ENCODE measurements around the gene DHX34. TPM values are rescaled to one million over a fixed set of nuclear protein-coding genes. Genes with fewer than 3 reads are reported as not detected.

Gene DHX34
- total and polyA plus RNA-seq, 2 donors from 2014 or later, result 7.2 to 13.6 TPM

DNA sequence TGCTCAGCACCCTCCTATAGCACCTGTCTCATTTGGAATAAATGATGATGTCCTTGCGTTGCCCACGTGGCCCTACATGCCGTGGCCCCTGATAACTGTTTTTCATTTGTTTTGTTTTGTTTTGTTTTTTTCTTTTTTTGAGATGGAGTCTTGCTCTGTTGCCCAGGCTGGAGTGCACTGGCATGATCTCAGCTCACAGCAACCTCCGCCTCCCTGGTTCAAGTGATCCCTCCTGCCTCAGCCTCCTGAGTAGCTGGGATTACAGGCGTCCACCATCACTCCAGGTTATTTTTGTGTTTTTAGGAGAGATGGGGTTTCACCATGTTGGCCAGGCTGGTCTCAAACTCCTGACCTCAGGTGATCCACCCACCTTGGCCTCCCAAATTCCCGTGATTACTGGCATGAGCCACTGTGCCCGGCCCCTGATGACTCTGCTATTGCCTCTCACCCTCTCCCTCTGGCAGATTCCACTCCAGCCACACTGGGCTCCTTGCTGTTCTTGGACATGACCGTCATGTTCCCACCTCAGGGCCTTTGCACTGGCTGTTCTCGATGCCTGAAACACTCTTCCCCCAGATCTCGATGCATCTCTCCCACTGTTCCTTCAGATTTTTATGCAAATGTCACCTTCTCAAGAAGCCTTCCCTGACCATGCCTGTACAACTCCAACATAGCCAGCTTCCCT lies 9.8 kb upstream of the DHX34 start:
- H3K27me3 ChIP-seq (ENCODE audit: control insufficient read depth, insufficient read depth, low read length), result no peaks in the 10 kb centered on the region
- H3K4me3 ChIP-seq (ENCODE audit: low read length in 3 of 3), result no peak overlapping the region
- no peaks in the 10 kb centered on the region for H3K9me3 ChIP-seq (ENCODE audit: control insufficient read depth in 2 of 3, insufficient read depth in 1 of 3, low read length in 3 of 3)
- TF ChIP-seq, protein P1, sequence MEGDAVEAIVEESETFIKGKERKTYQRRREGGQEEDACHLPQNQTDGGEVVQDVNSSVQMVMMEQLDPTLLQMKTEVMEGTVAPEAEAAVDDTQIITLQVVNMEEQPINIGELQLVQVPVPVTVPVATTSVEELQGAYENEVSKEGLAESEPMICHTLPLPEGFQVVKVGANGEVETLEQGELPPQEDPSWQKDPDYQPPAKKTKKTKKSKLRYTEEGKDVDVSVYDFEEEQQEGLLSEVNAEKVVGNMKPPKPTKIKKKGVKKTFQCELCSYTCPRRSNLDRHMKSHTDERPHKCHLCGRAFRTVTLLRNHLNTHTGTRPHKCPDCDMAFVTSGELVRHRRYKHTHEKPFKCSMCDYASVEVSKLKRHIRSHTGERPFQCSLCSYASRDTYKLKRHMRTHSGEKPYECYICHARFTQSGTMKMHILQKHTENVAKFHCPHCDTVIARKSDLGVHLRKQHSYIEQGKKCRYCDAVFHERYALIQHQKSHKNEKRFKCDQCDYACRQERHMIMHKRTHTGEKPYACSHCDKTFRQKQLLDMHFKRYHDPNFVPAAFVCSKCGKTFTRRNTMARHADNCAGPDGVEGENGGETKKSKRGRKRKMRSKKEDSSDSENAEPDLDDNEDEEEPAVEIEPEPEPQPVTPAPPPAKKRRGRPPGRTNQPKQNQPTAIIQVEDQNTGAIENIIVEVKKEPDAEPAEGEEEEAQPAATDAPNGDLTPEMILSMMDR (IDR thresholded peaks at IDR 0.05; ENCODE audit: borderline replicate concordance, extremely low read depth, insufficient read depth), result no peak
- no peaks in the 10 kb centered on the region for H3K36me3 ChIP-seq (ENCODE audit: control insufficient read depth in 2 of 3, insufficient read depth in 3 of 3, low read length in 3 of 3)
- H3K4me1 ChIP-seq (ENCODE audit: control insufficient read depth in 2 of 3, insufficient read depth in 2 of 3, low read depth in 1 of 3, low read length in 3 of 3), result no peaks in the 10 kb centered on the region
- no peak overlapping the region for H3K27ac ChIP-seq (ENCODE audit: low read depth in 2 of 2, low read length in 2 of 2)
- no peak overlapping the region for H3K9ac ChIP-seq (ENCODE audit: low read length in 3 of 3)
- DNase-seq (no peak), FAIRE-seq (no peak)
- intact Hi-C loops (cut with DNase I), result no loop called here

DNA sequence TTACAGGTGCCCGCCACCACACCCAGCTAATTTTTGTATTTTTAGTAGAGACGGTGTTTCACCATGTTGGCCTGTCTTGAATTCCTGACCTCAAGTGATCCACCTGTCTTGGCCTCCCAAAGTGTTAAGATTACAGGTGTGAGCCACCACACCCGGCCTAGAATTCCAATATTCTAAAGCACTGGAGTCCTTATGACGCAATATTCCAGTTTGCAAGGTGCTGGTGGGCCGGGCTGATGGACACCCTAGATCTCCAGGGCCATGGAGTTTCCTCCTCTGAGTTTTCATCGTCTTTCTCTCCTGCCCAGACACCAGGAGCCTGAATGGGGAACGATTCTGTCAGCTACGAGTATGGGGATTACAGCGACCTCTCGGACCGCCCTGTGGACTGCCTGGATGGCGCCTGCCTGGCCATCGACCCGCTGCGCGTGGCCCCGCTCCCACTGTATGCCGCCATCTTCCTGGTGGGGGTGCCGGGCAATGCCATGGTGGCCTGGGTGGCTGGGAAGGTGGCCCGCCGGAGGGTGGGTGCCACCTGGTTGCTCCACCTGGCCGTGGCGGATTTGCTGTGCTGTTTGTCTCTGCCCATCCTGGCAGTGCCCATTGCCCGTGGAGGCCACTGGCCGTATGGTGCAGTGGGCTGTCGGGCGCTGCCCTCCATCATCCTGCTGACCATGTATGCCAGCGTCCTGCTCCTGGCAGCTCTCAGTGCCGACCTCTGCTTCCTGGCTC lies 8.5 kb upstream of the DHX34 start:
- TF ChIP-seq, protein P1 (IDR thresholded peaks at IDR 0.05; ENCODE audit: borderline replicate concordance, extremely low read depth, insufficient read depth), result no peak
- Histone ChIP-seq H3K27me3 (ENCODE audit: control insufficient read depth, insufficient read depth, low read length) (no peaks in the 10 kb centered on the region), H3K4me1 (ENCODE audit: control insufficient read depth in 2 of 3, insufficient read depth in 2 of 3, low read depth in 1 of 3, low read length in 3 of 3) (no peaks in the 10 kb centered on the region), H3K4me3 (ENCODE audit: low read length in 3 of 3) (no peak overlapping the region), H3K9ac (ENCODE audit: low read length in 3 of 3) (no peak overlapping the region), H3K27ac (ENCODE audit: low read depth in 2 of 2, low read length in 2 of 2) (no peak overlapping the region), H3K9me3 (ENCODE audit: control insufficient read depth in 2 of 3, insufficient read depth in 1 of 3, low read length in 3 of 3) (no peaks in the 10 kb centered on the region), H3K36me3 (ENCODE audit: control insufficient read depth in 2 of 3, insufficient read depth in 3 of 3, low read length in 3 of 3) (no peaks in the 10 kb centered on the region)
- FAIRE-seq (no peak), DNase-seq (peak in 1 of 5 donors; percentile 70)
- intact Hi-C loops (cut with DNase I), result no loop called here

DNA sequence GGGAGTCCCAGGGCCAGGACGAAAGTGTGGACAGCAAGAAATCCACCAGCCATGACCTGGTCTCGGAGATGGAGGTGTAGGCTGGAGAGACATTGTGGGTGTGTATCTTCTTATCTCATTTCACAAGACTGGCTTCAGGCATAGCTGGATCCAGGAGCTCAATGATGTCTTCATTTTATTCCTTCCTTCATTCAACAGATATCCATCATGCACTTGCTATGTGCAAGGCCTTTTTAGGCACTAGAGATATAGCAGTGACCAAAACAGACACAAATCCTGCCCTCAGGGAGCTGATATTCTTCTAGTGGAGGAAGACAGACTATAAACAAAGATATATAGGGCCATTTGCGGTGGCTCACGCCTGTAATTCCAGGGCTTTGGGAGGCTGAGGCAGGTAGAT lies 7.4 kb upstream of the DHX34 start:
- FAIRE-seq (no peak), DNase-seq (no peak)
- no peaks in the 10 kb centered on the region for H3K27me3 ChIP-seq (ENCODE audit: control insufficient read depth, insufficient read depth, low read length)
- intact Hi-C loops (cut with DNase I), result no loop called here
- no peak overlapping the region for H3K9ac ChIP-seq (ENCODE audit: low read length in 3 of 3)
- no peaks in the 10 kb centered on the region for H3K9me3 ChIP-seq (ENCODE audit: control insufficient read depth in 2 of 3, insufficient read depth in 1 of 3, low read length in 3 of 3)
- H3K27ac ChIP-seq (ENCODE audit: low read depth in 2 of 2, low read length in 2 of 2), result no peak overlapping the region
- TF ChIP-seq, protein P1 (IDR thresholded peaks at IDR 0.05; ENCODE audit: borderline replicate concordance, extremely low read depth, insufficient read depth), result no peak
- H3K36me3 ChIP-seq (ENCODE audit: control insufficient read depth in 2 of 3, insufficient read depth in 3 of 3, low read length in 3 of 3), result no peaks in the 10 kb centered on the region
- no peaks in the 10 kb centered on the region for H3K4me1 ChIP-seq (ENCODE audit: control insufficient read depth in 2 of 3, insufficient read depth in 2 of 3, low read depth in 1 of 3, low read length in 3 of 3)
- no peak overlapping the region for H3K4me3 ChIP-seq (ENCODE audit: low read length in 3 of 3)
